HG03432 (cell line): ENCODE data around the gene MPO.

Source experiments
- ATAC-seq: cut with Tn5 transposase; IDR thresholded peaks from one replicate; pipeline ENCODE4 v1.9.1; 2021; ENCODE audit warnings: mild to moderate bottlenecking, moderate library complexity; ENCODE audit not compliant: unreplicated experiment

The MPO gene

GRCh38 chr17:58282442-58282841 lies 1.7 kb upstream of the MPO start:
- ATAC-seq, result no peak

GRCh38 chr17:58281511-58282011 lies 826 bp upstream of the MPO start:
- ATAC-seq, result no peak

GRCh38 chr17:58279736-58280479 lies 827 bp downstream of the MPO start:
- ATAC-seq, result no peak

GRCh38 chr17:58279016-58279711 lies 1.6 kb downstream of the MPO start:
- ATAC-seq, result no peak

GRCh38 chr17:58278661-58279015 lies 2.1 kb downstream of the MPO start:
- no peak for ATAC-seq

GRCh38 chr17:58277802-58278595 lies 2.7 kb downstream of the MPO start:
- no peak for ATAC-seq

GRCh38 chr17:58277107-58277801 lies 3.5 kb downstream of the MPO start:
- ATAC-seq, result no peak

GRCh38 chr17:58276423-58276822 lies 4.3 kb downstream of the MPO start:
- no peak for ATAC-seq

- no peak for ATAC-seq
Observed at GRCh38 chr17:58275417-58275816, 5.3 kb downstream of the MPO start.

GRCh38 chr17:58273453-58274104 lies 7.2 kb downstream of the MPO start:
- no peak for ATAC-seq

GRCh38 chr17:58272367-58273280 lies 8.1 kb downstream of the MPO start:
- ATAC-seq, result no peak

GRCh38 chr17:58271216-58271931 lies 9.4 kb downstream of the MPO start:
- ATAC-seq, result no peak

GRCh38 chr17:58270476-58271215 lies 10.1 kb downstream of the MPO start:
- no peak for ATAC-seq

GRCh38 chr17:58269557-58270291 lies 11.0 kb downstream of the MPO start:
- ATAC-seq, result no peak

GRCh38 chr17:58268774-58269556 lies 11.8 kb downstream of the MPO start:
- no peak for ATAC-seq

- no peak for ATAC-seq
Observed at GRCh38 chr17:58268326-58268725, 12.4 kb downstream of the MPO start.
